Bronchial epithelial cell (primary cell): ENCODE data around the gene CXCR1. TPM values are rescaled to one million over a fixed set of nuclear protein-coding genes. Genes with fewer than 3 reads are reported as not detected.
A peak's percentile ranks its signal among the peaks of the same experiment; 100 is the strongest.
"Not testable (repeated sequence)": the region's sequence is repeated elsewhere in the genome, so short reads cannot be mapped to it uniquely, and the experiment has no call there.

ENCODE experiments used
- DNase-seq: peaks from one replicate; pipeline ENCODE4 v3.0.0-alpha.2; 2010; ENCODE audit warnings: low read depth
- FAIRE-seq: peaks from 2 replicates; lab custom pipeline; 2011; peaks lifted over from hg19 to GRCh38; lab: Jason Lieb, UNC
- H3K27me3 ChIP-seq: 2 replicates; pipeline ENCODE4 v1.5.1; 2011; ENCODE audit warnings: low read length; ENCODE audit not compliant: control insufficient read depth, insufficient read depth
- H3K36me3 ChIP-seq: 2 replicates; pipeline ENCODE4 v1.5.1; 2011; ENCODE audit warnings: low read length; ENCODE audit not compliant: control insufficient read depth, insufficient read depth
- H3K4me3 ChIP-seq: 2 replicates; pipeline ENCODE4 v1.5.1; 2011; ENCODE audit warnings: mild to moderate bottlenecking, low read depth, low read length, control low read depth
- CTCF ChIP-seq: IDR thresholded peaks from 2 replicates; pipeline ENCODE4 v1.5.1; 2011; ENCODE audit warnings: mild to moderate bottlenecking, moderate library complexity, low read length, control low read depth, inconsistent platforms; ENCODE audit not compliant: insufficient read depth, severe bottlenecking
- total RNA-seq: library from RNA; depleted of rRNA; stranded (reverse); fragments of >200 nt; gene quantifications from 2 replicates; pipeline ENCODE4 v1.2.1, GENCODE V29; 2014

Gene CXCR1
- total RNA-seq, 1 donor from 2014 or later: not detected

- no peaks in the 10 kb centered on the region for H3K27me3 ChIP-seq
- TF ChIP-seq CTCF: no peak
- H3K4me3 ChIP-seq: no peak overlapping the region
- no peak for DNase-seq
- no peaks in the 10 kb centered on the region for H3K36me3 ChIP-seq
- FAIRE-seq: no peak
These were observed 20.1 kb upstream of the CXCR1 start for GRCh38 chr2:218186876-218187275.

- DNase-seq (peak; percentile 74), FAIRE-seq (no peak)
- Histone ChIP-seq H3K4me3 (no peak overlapping the region), H3K36me3 (no peaks in the 10 kb centered on the region), H3K27me3 (peaks cover 4% of the 10 kb centered on the region)
- TF ChIP-seq CTCF: peak; percentile 83
These were observed 19.6 kb upstream of the CXCR1 start for GRCh38 chr2:218186355-218186766.

GRCh38 chr2:218184331-218184730 lies 17.6 kb upstream of the CXCR1 start:
- Histone ChIP-seq H3K36me3 (no peaks in the 10 kb centered on the region), H3K27me3 (peaks cover 5% of the 10 kb centered on the region), H3K4me3 (no peak overlapping the region)
- FAIRE-seq: no peak
- no peak for DNase-seq
- TF ChIP-seq CTCF: no peak

- peak; percentile 72 for FAIRE-seq
- Histone ChIP-seq H3K4me3 (no peak overlapping the region), H3K27me3 (peaks cover 5% of the 10 kb centered on the region), H3K36me3 (no peaks in the 10 kb centered on the region)
- TF ChIP-seq CTCF: no peak
- no peak for DNase-seq
These were observed 13.8 kb upstream of the CXCR1 start for GRCh38 chr2:218180467-218181114.

- FAIRE-seq: no peak
- no peak for TF ChIP-seq CTCF
- peaks cover 5% of the 10 kb centered on the region for H3K27me3 ChIP-seq
- H3K36me3 ChIP-seq: no peaks in the 10 kb centered on the region
- no peak overlapping the region for H3K4me3 ChIP-seq
- DNase-seq: no peak
These were observed 13.0 kb upstream of the CXCR1 start for GRCh38 chr2:218179782-218180181.

GRCh38 chr2:218172845-218173244 lies 6.1 kb upstream of the CXCR1 start:
- no peaks in the 10 kb centered on the region for H3K36me3 ChIP-seq
- H3K27me3 ChIP-seq: no peaks in the 10 kb centered on the region
- no peak for TF ChIP-seq CTCF
- FAIRE-seq (no peak), DNase-seq (no peak)
- no peak overlapping the region for H3K4me3 ChIP-seq

- not testable (repeated sequence) for FAIRE-seq
These were observed 5.0 kb upstream of the CXCR1 start for GRCh38 chr2:218171744-218172143.

More at GRCh38 chr2:218171744-218172143, 5.0 kb upstream of the CXCR1 start:
- H3K4me3 ChIP-seq, H3K27me3 ChIP-seq, H3K36me3 ChIP-seq, DNase-seq: not testable (repeated sequence)
